Caco-2 (cell line): ENCODE results near the gene USE1. TPM values are rescaled to one million over a fixed set of nuclear protein-coding genes. Genes with fewer than 3 reads are reported as not detected.

ENCODE experiments used
- Bru-seq: library from RNA; stranded (reverse); fragments of 400-500 nt; gene quantifications from one replicate; lab custom pipeline; 2021; lab: Mats Ljungman, UMichigan
- BruChase-seq, 2 experiments: library from RNA; stranded (reverse); fragments of 400-500 nt; gene quantifications; one replicate each; lab custom pipeline; 2021; lab: Mats Ljungman, UMichigan
- BruUV-seq: library from RNA; stranded (reverse); fragments of 400-500 nt; replicated peaks from 2 replicates; lab custom pipeline; 2021; lab: Mats Ljungman, UMichigan
- CTCF ChIA-PET: fragments of 300-600 bp; sonication (Branson Sonifier 250); formaldehyde crosslinking; loops from one replicate; lab custom pipeline; 2022; ENCODE audit warnings: antibody characterized with exemption; lab: Charles Lee
- POLR2A ChIA-PET: fragments of 300-600 bp; sonication (Branson Sonifier 250); formaldehyde crosslinking; loops from one replicate; lab custom pipeline; 2022; ENCODE audit warnings: antibody characterized with exemption; lab: Charles Lee
- DNase-seq, 2 experiments: peaks; one replicate each; pipeline versions ENCODE4 v3.0.0 to v3.0.0-alpha.2; 2020 to 2022
- H3K27me3 ChIP-seq: replicated peaks from 2 replicates; pipeline ENCODE4 v1.6.0; 2011; ENCODE audit warnings: low read length; ENCODE audit not compliant: control insufficient read depth, insufficient read depth
- H3K36me3 ChIP-seq: 2 replicates; pipeline ENCODE4 v1.5.1; 2011; ENCODE audit warnings: low read length; ENCODE audit not compliant: control insufficient read depth, insufficient read depth
- H3K4me1 ChIP-seq: fragments of 250-450 bp; sonication (Bioruptor Pico); 2 replicates; pipeline ENCODE4 v1.5.1; 2020; ENCODE audit warnings: mild to moderate bottlenecking
- H3K4me3 ChIP-seq: 2 replicates; pipeline ENCODE4 v1.5.1; 2011; ENCODE audit warnings: low read depth, mild to moderate bottlenecking, control low read depth, low read length
- H3K9me3 ChIP-seq: fragments of 250-450 bp; sonication (Bioruptor Pico); 2 replicates; pipeline ENCODE4 v1.5.1; 2020; ENCODE audit warnings: mild to moderate bottlenecking, moderate library complexity
- H3K27ac Mint-ChIP-seq: one replicate; pipeline ENCODE4 v1.8.0; 2022; ENCODE audit warnings: mixed read lengths; ENCODE audit not compliant: unreplicated experiment
- H3K27me3 Mint-ChIP-seq: one replicate; pipeline ENCODE4 v1.8.0; 2022; ENCODE audit warnings: mixed read lengths; ENCODE audit not compliant: insufficient read depth, unreplicated experiment
- H3K36me3 Mint-ChIP-seq: one replicate; pipeline ENCODE4 v1.8.0; 2022; ENCODE audit warnings: mild to moderate bottlenecking, mixed read lengths; ENCODE audit not compliant: insufficient read depth, unreplicated experiment
- H3K4me1 Mint-ChIP-seq: one replicate; pipeline ENCODE4 v1.8.0; 2022; ENCODE audit warnings: low read depth, mixed read lengths; ENCODE audit not compliant: unreplicated experiment
- H3K4me3 Mint-ChIP-seq: one replicate; pipeline ENCODE4 v1.8.0; 2022; ENCODE audit warnings: mild to moderate bottlenecking, moderate library complexity, mixed read lengths; ENCODE audit not compliant: unreplicated experiment
- H3K9me3 Mint-ChIP-seq: one replicate; pipeline ENCODE4 v1.8.0; 2022; ENCODE audit warnings: mixed read lengths; ENCODE audit not compliant: unreplicated experiment
- intact Hi-C: fragments of 100-400 bp; cut with micrococcal nuclease; formaldehyde crosslinking; loops from one replicate; pipeline ENCODE4 v1.10.0; 2022; ENCODE audit not compliant: unreplicated experiment
- long read RNA-seq: library from polyadenylated mRNA; stranded (forward); transcript quantifications from one replicate; pipeline ENCODE4 v2.0.0, GENCODE V29; 2022
- total RNA-seq: library from RNA; stranded (reverse); gene quantifications from 2 replicates; pipeline ENCODE4 v1.2.3, GENCODE V29; 2022
- TF ChIP-seq, protein P1 (sequence below), 2 experiments: fragments of 200-600 bp in 1 of 2; IDR thresholded peaks; 1 replicate in 1 of 2; 2 replicates in 1 of 2; pipeline versions ENCODE4 v1.5.1 to v1.8.0; 2011 to 2022; ENCODE audit warnings: antibody characterized with exemption in 1 of 2, control low read depth in 1 of 2, inconsistent platforms in 1 of 2, low read depth in 1 of 2, low read length in 1 of 2, mild to moderate bottlenecking in 1 of 2, moderate library complexity in 1 of 2; ENCODE audit not compliant: insufficient read depth in 1 of 2, severe bottlenecking in 1 of 2, unreplicated experiment in 1 of 2

Gene USE1
- total RNA-seq (20.2 and 20.7 TPM in 2 replicates), Bru-seq, nascent RNA (percentile 54 among the genes with signal in this experiment), BruChase-seq, experiment 1, labeled RNA remaining after a 2-hour chase (percentile 56 among the genes with signal in this experiment), BruChase-seq, experiment 2, labeled RNA remaining after a 6-hour chase (percentile 62 among the genes with signal in this experiment)
- long read RNA-seq, partial matches to known transcripts, result 0 of 3 reads
- long read RNA-seq, other reads (novel, unspliced or antisense), result 2 of 3 reads

DNA sequence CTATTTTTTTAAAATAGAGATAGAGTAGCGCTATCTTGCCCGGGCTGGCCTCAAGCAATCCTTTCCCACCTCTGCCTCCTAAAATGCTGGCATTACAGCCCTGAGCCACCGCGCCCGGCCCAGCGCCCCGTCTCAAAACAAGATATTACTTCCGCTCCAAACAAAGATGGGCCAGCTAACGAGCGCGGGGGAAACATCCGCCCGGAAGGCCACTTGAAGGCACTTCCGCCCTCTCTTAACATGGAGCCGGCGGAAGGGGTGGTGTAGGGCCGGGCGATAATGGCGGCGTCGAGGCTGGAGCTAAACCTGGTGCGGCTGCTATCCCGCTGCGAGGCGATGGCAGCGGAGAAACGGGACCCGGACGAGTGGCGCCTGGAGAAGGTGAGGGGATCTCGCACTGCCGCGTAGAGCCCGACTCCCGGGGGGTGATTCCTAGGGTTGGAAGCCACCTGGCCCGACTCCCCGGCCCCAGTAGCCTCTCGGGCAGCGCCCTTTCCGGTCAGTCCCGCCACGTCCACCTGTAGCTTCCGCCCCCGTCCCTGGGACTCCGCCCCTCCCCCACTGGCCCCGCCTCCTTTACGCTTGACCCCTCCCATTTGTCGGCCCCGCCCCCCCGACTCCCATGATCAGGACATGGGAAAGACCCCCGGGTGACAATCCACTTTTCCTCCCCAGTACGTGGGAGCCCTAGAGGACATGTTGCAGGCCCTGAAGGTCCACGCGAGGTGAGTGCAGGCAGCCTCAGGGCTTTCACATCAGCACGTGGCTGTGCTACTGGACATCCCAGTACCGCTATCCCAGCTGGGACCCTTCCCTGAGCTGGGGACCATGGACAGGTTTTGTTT lies at the start of gene USE1:
Gene USE1 (plus strand): TSS at position 231 of the 845 bp plus-strand sequence. CDS start 49 bp downstream, at position 280.
- no peaks in the 10 kb centered on the region for H3K4me1 Mint-ChIP-seq
- TSS peak; percentile 83 for BruUV-seq
- ChIA-PET CTCF (interaction anchor here (0.5 to 1.6 kb wide), 8 partner anchors 11 to 215 kb away, joined by 3 to 10 read pairs (median 4); partner anchors contain the start of genes ANKLE1 and OCEL1), POLR2A (interaction anchor here (0.5 to 1.8 kb wide), 14 partner anchors 9 to 862 kb away, joined by 3 to 35 read pairs (median 4); partner anchors contain the start of genes ANKLE1, BABAM1, DDA1 and HAUS8)
- H3K4me1 ChIP-seq, result peaks cover 11% of the 10 kb centered on the region; the same call in 1 of the 2 replicates
- H3K27me3 Mint-ChIP-seq, result no peaks in the 10 kb centered on the region
- TF ChIP-seq, protein P1, sequence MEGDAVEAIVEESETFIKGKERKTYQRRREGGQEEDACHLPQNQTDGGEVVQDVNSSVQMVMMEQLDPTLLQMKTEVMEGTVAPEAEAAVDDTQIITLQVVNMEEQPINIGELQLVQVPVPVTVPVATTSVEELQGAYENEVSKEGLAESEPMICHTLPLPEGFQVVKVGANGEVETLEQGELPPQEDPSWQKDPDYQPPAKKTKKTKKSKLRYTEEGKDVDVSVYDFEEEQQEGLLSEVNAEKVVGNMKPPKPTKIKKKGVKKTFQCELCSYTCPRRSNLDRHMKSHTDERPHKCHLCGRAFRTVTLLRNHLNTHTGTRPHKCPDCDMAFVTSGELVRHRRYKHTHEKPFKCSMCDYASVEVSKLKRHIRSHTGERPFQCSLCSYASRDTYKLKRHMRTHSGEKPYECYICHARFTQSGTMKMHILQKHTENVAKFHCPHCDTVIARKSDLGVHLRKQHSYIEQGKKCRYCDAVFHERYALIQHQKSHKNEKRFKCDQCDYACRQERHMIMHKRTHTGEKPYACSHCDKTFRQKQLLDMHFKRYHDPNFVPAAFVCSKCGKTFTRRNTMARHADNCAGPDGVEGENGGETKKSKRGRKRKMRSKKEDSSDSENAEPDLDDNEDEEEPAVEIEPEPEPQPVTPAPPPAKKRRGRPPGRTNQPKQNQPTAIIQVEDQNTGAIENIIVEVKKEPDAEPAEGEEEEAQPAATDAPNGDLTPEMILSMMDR (IDR thresholded peaks at IDR 0.05; ENCODE audit: insufficient read depth in 1 of 2, low read depth in 1 of 2, low read length in 1 of 2, severe bottlenecking in 1 of 2, unreplicated experiment in 1 of 2), result no peak
- H3K36me3 ChIP-seq, result peaks cover 3% of the 10 kb centered on the region; the same call in 1 of the 2 replicates
- H3K36me3 Mint-ChIP-seq, result peaks cover 43% of the 10 kb centered on the region
- H3K27me3 ChIP-seq, result no peaks in the 10 kb centered on the region
- H3K4me3 Mint-ChIP-seq, result peak within 1 kb of the TSS; percentile 95
- H3K4me3 ChIP-seq, result peak within 1 kb of the TSS; percentile 86
- H3K27ac Mint-ChIP-seq, result peak within 1 kb of the TSS; percentile 98
- no peaks in the 10 kb centered on the region for H3K9me3 ChIP-seq
- H3K9me3 Mint-ChIP-seq, result no peaks in the 10 kb centered on the region
- DNase-seq, result peak; percentile 87 to 89
- intact Hi-C loops, result loop anchor here (1.0 kb wide), 1 partner anchor 52 kb away; the partner anchor contains the start of gene BABAM1

DNA sequence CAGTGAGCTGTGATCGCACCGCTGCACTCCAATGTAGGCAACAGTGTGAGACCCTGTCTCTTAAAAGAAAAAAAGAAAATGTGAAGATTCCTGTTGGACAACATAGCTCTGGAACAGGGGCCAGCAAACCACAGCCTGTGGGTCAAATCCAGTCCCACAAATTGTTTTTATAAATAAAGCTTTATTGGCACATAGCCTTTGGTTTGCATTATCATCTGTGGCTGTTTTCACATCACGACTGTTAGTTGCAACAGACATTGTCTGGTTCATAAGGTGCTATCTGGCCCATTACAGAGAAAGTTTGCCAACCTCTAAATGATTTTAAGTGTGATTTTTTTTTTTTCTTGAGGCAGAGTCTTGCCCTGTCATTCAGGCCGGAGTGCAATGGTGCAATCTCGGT lies 49.4 kb upstream of the USE1 start:
- CTCF ChIA-PET, result no interaction called here
- no peak overlapping the region for H3K27ac Mint-ChIP-seq
- no peaks in the 10 kb centered on the region for H3K9me3 ChIP-seq
- no peak overlapping the region for H3K4me3 ChIP-seq
- H3K27me3 Mint-ChIP-seq, result no peaks in the 10 kb centered on the region
- POLR2A ChIA-PET, result no interaction called here
- peaks cover 48% of the 10 kb centered on the region for H3K36me3 Mint-ChIP-seq
- DNase-seq, result no peak
- no TSS peak for BruUV-seq
- H3K4me1 ChIP-seq, result no peaks in the 10 kb centered on the region
- no peak overlapping the region for H3K4me3 Mint-ChIP-seq
- no peaks in the 10 kb centered on the region for H3K4me1 Mint-ChIP-seq
- TF ChIP-seq, protein P1 (IDR thresholded peaks at IDR 0.05; ENCODE audit: insufficient read depth in 1 of 2, low read depth in 1 of 2, low read length in 1 of 2, severe bottlenecking in 1 of 2, unreplicated experiment in 1 of 2), result no peak
- no peaks in the 10 kb centered on the region; the same call in 1 of the 2 replicates for H3K36me3 ChIP-seq
- no peaks in the 10 kb centered on the region for H3K27me3 ChIP-seq
- no peaks in the 10 kb centered on the region for H3K9me3 Mint-ChIP-seq
- intact Hi-C loops, result no loop called here
